Measurements from ENCODE around the gene PEX19.
"Not testable (repeated sequence)": the region's sequence is repeated elsewhere in the genome, so short reads cannot be mapped to it uniquely, and the experiment has no call there.

PEX19 gene, protein sequence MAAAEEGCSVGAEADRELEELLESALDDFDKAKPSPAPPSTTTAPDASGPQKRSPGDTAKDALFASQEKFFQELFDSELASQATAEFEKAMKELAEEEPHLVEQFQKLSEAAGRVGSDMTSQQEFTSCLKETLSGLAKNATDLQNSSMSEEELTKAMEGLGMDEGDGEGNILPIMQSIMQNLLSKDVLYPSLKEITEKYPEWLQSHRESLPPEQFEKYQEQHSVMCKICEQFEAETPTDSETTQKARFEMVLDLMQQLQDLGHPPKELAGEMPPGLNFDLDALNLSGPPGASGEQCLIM

DNA sequence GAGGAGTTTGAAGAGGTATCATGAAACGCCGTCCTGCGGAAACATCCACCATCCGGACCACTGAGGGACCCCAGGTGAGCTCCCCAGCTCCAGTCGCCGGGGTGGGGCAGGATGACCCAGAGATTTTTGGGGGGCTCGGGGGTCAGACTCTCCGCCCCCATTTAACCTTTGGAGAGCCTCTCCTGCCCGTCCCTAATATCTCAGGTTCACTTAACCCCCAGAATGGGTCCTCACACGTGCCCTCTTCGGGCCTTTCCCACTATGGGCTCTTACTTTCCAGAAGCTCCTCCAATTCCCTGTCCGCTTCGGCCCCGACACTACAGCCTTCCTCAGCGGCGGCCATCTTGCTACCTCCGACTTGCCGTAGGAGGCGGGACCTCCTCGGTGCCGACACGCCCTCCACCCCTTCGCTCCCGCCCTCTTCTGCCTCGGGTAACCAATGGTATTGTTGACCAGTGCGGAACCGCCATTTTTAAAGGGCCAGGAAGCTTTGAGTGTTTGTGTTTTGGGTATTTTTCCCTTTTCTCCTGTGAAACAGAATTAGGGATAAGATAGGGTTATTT lies at the start of gene PEX19:
Gene PEX19 (minus strand): TSS at position 352 of the 563 bp plus-strand sequence. CDS start 9 bp downstream, at position 343.
- DNase-seq (ENCODE audit: low read depth, low spot score): peak; percentile 90

DNA sequence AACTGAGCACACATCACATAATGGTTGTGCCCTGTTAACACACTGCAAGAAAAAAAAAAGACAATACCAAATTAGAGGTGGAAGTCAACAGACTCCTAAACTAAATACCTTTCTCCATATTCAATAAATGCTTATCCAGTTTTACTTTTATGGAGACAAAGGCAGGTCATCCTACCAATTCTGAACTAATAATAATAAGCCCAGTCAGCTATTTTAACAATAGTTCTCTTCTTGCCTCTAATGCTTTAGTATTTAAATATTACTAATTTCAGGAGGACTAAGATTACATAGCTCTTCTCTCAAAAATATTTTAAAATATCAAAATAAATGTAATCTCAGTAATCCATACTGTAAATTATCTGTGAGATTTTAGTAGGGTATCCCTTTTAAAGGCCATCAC lies 47.6 kb upstream of the PEX19 start:
- DNase-seq (ENCODE audit: low read depth, low spot score): no peak

DNA sequence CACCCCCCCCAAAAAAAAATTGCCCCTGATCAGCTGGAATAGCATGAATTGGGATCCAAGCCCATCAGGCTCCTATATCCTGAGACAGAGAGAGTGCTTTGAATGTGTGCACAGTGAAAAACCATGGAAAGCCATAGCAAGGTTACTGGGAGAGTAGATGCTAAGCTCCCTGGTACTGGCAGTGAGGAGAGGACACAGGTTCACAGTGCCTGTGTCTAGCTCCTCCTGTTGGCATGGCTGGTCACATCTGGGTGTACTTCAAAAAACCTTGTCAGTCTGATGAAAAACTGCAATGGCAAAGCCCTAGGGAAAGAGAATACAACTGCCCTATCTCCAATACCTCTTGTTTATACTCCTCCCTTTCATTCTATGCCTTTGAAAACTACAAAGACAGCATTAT lies 45.2 kb upstream of the PEX19 start:
- DNase-seq (ENCODE audit: low read depth, low spot score): no peak

GRCh38 chr1:160328184-160328583 lies 43.3 kb upstream of the PEX19 start:
- no peak for DNase-seq (ENCODE audit: low read depth, low spot score)

- no peak for DNase-seq (ENCODE audit: low read depth, low spot score)
Observed at GRCh38 chr1:160326418-160326817, 41.5 kb upstream of the PEX19 start.

DNA sequence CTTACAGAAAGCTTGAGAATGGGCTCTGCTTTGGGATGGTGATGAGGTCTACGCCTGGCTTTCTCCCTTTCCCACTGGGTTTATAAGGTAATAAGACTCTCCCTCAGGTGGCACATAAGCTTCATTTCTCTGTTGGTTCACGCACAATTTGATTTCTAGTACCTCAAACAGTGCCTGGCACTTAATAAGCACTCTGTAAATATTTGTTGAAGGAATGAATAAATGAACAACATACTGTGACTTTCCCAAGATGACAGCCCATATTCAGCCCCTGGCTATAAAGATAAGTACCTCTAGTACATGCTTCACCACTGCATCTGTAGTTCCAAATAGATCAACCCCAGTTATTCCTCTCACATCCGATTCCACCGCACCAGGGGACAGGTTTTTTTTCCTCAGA lies 40.3 kb upstream of the PEX19 start:
- DNase-seq (ENCODE audit: low read depth, low spot score): no peak

GRCh38 chr1:160322831-160323230 lies 37.9 kb upstream of the PEX19 start:
- no peak for DNase-seq (ENCODE audit: low read depth, low spot score)

DNA sequence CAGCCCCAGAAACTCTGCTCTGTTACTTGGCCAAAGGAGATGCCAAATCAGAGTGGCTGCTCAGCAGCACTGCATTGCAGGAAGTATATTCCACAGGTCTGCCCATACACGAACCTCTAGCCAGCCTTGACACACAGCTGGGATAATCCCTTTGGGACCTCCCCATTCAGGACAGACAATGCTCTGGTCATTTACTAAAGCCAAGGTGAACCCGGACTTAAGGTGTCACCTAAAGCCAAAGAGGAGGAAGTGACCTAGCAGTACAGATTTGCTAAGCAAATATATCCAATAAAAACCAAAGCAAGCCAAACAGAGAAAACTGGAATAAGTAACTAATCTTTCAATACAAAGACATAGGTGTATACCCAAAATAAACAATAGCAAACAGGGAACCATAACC lies 30.4 kb upstream of the PEX19 start:
- DNase-seq (ENCODE audit: low read depth, low spot score): no peak

DNA sequence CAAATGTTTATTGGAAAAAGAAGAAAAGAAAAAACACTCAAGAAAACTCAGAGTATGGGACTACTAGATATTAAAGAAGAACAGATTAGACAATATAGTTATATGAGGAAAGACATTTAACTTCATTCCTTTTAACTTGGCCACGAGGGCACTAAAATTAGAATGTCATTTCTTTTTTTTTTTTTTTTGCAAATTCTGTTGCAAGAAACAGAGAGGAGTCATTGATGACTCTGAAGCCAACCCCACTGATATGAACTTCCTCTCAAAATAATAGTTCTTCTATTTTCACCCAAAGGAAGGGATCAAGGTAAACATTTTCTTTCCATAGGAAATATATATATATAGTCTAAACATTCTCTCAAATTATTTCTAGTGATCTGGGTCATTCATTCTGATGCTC lies 24.6 kb upstream of the PEX19 start:
- no peak for DNase-seq (ENCODE audit: low read depth, low spot score)

- DNase-seq (ENCODE audit: low read depth, low spot score): no peak
Observed at GRCh38 chr1:160309185-160309557, 24.2 kb upstream of the PEX19 start.

- DNase-seq (ENCODE audit: low read depth, low spot score): no peak
Observed at GRCh38 chr1:160308451-160309184, 23.7 kb upstream of the PEX19 start.

DNA sequence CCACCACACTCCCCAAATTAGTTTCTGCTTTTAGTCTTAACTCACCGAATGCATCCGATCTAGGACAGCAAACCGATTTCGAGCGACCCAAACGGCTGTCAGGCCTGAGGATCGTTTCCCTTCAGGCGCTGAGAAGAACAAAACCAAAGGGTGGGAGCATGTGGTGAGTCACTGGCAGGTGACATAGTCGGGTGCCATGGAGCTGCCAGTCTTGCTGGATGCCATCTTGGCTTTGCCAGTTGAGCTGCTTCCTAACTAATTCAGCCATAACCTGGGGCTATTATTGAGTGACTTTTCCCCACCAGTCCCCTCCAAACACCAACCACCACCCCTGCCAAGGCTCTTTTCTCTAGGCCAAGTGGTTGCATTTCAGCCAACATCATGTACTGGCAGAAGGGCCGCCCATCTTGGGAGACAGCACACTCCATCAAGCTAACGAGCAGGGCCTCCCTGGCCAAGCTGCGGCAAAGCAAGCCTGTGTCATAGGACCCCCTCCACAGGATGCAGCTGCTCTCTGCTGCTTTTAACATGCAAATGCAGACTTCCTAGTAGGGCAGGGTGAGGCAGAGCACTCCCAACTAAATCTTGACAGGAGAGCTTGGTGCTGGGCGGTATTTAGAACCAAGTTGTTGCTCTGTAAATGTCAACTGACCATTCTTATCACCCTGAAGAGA lies 22.3 kb upstream of the PEX19 start:
- no peak for DNase-seq (ENCODE audit: low read depth, low spot score)

DNA sequence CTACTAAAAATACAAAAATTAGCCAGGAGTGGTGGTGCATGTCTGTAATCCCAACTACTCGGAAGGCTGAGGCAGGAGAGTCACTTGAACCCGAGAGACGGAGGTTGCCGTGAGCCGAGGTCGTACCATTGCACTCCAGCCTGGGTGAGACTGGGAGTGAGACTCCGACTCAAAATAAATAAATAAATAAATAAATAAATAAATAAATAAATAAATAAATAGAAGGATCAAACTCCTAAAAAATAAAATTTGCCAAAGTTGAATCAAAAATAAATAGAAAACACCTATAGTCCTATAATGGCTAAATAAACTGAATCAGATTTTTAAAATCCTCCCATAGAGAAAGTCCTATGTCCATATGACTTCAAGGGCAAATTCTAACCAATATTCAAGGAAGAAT lies 15.2 kb upstream of the PEX19 start:
- DNase-seq (ENCODE audit: low read depth, low spot score): no peak

- DNase-seq (ENCODE audit: low read depth, low spot score): no peak
Observed at GRCh38 chr1:160296036-160296435, 11.1 kb upstream of the PEX19 start.

DNA sequence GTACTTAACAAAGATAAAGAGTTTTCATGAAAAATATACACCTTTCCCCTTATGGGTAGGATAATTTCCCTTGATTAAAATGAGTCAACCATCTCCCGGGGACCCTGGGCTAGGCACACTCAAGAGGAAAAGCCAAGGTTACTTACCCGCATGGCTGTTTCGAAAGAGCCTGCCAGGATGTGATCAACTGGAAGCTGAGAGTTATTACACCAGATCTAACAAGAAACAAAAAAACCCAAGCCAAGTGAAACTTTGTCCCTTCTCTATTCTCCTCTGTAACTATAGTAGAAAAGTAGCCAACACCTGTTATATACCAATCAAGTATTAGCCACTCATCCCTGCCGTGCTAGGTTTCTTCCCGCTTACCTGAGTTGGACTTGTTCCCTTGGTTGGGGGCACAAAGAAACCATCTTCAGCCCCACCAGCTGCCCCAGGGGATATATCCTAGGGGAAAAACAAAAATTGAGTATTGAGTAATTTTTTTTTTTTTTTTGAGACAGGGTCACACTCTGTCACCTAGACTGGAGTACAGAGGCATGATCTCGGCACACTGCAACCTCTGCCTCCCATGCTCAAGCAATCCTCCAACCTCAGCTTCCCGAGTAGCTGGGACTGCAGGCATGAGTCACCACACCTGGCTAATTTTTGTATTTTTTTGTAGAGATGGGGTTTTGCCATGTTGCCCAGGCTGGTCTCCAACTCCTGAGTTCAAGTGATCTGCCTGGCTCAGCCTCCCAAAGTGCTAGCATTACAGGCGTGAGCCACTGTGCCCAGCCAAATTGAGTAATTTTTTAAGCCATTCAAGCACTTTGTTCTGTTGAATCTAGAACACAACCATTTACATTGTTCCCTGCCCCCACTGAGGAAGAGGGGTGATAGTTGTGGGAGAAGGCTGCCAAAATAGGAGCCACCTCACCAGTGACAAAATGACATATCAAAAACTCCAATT lies 8.4 kb upstream of the PEX19 start:
- DNase-seq (ENCODE audit: low read depth, low spot score): no peak

DNA sequence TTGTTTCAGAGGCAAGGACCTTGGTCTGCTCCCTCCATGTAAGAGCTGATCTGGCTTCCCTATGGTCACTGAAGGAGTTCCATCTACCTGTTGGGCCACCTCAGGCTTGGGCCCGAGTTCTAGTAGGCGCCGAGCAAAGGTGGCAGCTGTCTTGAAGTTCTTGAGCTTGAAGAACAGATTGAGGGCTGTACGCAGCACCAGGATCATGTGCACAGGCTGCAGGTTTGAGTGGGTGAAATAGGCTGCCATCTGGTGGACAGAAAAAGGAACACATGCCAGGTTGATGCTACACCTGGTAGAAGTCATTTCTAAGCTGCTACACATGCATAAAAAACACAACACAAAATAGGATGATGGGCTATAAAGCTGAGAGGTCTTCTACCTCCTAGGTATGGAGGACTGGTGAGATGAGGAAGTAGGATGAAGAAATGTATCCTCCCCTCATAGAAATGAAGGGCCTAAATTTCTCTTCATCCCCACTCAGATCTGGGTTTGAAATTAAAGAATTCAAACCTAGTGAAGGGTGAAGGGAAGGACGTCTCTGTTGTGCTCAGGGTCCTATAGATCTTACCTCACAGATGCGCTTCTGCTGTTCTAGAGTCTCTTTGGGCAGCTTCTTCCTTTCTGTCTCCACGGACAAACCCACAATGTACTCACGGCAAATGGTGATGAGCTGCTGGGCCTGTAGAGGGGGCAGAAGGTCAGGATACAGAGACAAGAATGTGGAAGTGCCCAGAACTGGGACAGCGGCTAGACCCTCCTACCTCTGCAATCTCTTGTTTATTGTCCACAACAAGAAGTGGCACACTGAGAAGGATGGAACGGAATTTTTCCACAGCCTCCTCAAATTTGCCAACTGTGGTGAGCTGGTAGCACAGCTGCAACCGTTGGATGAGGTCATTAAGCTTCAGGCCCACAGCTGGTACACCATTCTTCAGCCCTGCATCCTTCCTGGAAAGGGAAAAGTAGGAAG lies 6.6 kb upstream of the PEX19 start:
- DNase-seq (ENCODE audit: low read depth, low spot score): peak; percentile 42

DNA sequence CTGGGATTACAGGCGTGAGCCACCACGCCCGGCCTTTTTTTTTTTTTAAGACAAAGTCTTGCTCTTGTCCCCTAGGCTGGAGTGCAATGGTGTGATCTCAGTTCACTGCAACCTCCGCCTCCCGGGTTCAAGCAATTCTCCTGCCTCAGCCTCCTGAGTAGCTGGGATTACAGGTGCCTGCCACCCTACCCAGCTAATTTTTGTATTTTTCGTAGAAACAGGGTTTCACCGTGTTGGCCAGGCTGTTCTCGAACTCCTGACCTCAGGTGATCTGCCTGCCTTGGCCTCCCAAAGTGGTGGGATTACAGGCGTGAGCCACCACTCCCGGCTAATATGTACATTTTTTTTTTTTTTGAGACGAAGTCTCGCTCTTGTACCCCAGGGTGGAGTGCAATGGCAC lies 2.8 kb upstream of the PEX19 start:
- not testable (repeated sequence) for DNase-seq (ENCODE audit: low read depth, low spot score)

GRCh38 chr1:160285506-160285905 lies 573 bp upstream of the PEX19 start:
- DNase-seq (ENCODE audit: low read depth, low spot score): no peak

DNA sequence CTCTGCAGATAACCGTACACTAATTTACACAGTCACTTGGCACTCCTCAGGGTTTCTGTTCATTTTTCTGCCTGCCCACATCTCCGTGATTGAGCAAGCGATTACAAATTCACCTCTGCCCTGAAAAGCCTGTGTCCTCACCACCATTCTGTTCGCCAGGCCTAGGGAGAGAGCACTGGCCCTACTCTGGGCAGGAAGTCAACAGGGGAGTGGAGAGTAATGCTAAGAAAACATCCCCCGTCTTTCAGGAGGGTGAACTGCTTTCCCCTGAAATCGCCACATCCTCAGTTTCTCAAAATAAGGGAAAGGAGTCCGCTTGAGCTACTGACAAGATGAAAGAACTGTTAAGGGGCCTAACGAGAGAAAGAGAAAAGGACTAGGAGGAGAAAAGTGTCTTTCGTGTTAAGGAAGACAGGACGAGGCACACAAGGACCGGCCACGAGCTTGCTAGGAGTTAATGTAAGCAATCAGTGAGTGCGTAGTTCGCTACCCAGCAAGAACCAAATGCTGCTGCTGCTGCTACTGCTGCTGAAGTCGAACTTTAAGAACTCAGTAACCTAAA lies 632 bp downstream of the PEX19 start:
- no peak for DNase-seq (ENCODE audit: low read depth, low spot score)

DNA sequence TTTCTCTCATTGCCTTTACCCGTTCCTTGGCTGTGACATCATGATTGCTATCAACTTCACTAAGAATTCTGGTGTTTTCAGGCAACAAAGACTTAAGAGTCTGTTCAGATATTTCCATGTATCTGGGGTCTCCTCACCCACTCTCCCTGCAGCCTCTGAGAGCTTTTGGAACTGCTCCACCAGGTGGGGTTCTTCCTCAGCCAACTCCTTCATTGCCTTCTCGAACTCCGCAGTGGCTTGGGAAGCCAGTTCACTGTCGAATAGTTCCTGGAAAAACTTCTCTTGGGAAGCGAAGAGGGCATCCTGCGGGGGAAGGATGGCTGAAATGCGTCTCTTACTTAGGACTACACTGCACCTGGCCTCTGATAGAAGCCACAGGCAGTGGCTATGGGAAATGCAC lies 2.1 kb downstream of the PEX19 start:
- DNase-seq (ENCODE audit: low read depth, low spot score): no peak
